Tibial artery (tissue), 4 donors: ENCODE data around the gene IRAK4.

Source experiments
- DNase-seq, 2 donors: peaks; one replicate each; pipeline ENCODE4 v3.0.0-alpha.2; 2019
- H3K27ac ChIP-seq, 2 donors: fragments of 200-600 bp; sonication (generic) in 1 of 2; 1 replicate in 1 of 2; 2 replicates in 1 of 2; pipeline ENCODE4 v1.5.1; 2018 to 2019; ENCODE audit warnings: mild to moderate bottlenecking in 1 of 2
- H3K27me3 ChIP-seq, 2 donors: fragments of 200-600 bp; sonication (generic) in 1 of 2; one replicate each; pipeline versions ENCODE4 v1.5.1 to v1.6.0; 2016 to 2019
- H3K36me3 ChIP-seq, 3 donors: fragments of 200-600 bp; sonication (generic) in 2 of 3; one replicate each; pipeline ENCODE4 v1.5.1; 2016 to 2019; ENCODE audit warnings: mild to moderate bottlenecking in 2 of 3
- H3K4me1 ChIP-seq, 4 donors: fragments of 200-600 bp; sonication (generic) in 2 of 4; 1 replicate in 3 of 4; 2 replicates in 1 of 4; pipeline ENCODE4 v1.5.1; 2016 to 2019
- H3K4me3 ChIP-seq, 2 donors: fragments of 200-600 bp; sonication (generic) in 1 of 2; 1 replicate in 1 of 2; 2 replicates in 1 of 2; pipeline ENCODE4 v1.5.1; 2018 to 2019; ENCODE audit warnings: mild to moderate bottlenecking in 2 of 2
- H3K9me3 ChIP-seq, 3 donors: fragments of 200-600 bp; sonication (generic) in 1 of 3; one replicate each; pipeline ENCODE4 v1.5.1; 2016 to 2019
- CTCF ChIP-seq, 2 experiments: fragments of 200-600 bp in 1 of 2; fragments of 450-650 bp in 1 of 2; IDR thresholded peaks; one replicate each; pipeline ENCODE4 v1.5.1; 2017 to 2019; ENCODE audit warnings: antibody characterized with exemption in 2 of 2, mild to moderate bottlenecking in 1 of 2, moderate library complexity in 1 of 2
- intact Hi-C: fragments of 100-400 bp; cut with DNase I; formaldehyde crosslinking; loops from one replicate; pipeline ENCODE4 v1.15.0; 2023; ENCODE audit warnings: low total_unique reads

The IRAK4 gene

GRCh38 chr12:43763769-43764168, 5.0 kb downstream of the IRAK4 start:
- no peak for TF ChIP-seq CTCF (IDR thresholded peaks at IDR 0.05)
- Histone ChIP-seq H3K27ac (no peak overlapping the region), H3K4me1 (peaks cover 0 to 19% (median 14%) of the 10 kb centered on the region in 4 donors), H3K27me3 (no peaks in the 10 kb centered on the region), H3K4me3 (no peak overlapping the region), H3K9me3 (no peaks in the 10 kb centered on the region), H3K36me3 (peaks cover 1 to 16% (median 8%) of the 10 kb centered on the region in 3 donors)
- intact Hi-C loops = no loop called here
- no peak for DNase-seq

- H3K9me3 ChIP-seq = no peaks in the 10 kb centered on the region
- H3K27ac ChIP-seq = no peak overlapping the region
- no peak for DNase-seq
- H3K27me3 ChIP-seq = no peaks in the 10 kb centered on the region
- H3K4me1 ChIP-seq = peaks cover 0 to 16% (median 13%) of the 10 kb centered on the region in 4 donors
- intact Hi-C loops = no loop called here
- no peak overlapping the region for H3K4me3 ChIP-seq
- peaks cover 8 to 24% (median 15%) of the 10 kb centered on the region in 3 donors for H3K36me3 ChIP-seq
- no peak for TF ChIP-seq CTCF (IDR thresholded peaks at IDR 0.05)
Measured at GRCh38 chr12:43764528-43764927, 5.8 kb downstream of the IRAK4 start.

GRCh38 chr12:43766291-43766690, 7.5 kb downstream of the IRAK4 start:
- Histone ChIP-seq H3K4me1 (no peaks in the 10 kb centered on the region), H3K36me3 (peaks cover 18 to 40% (median 27%) of the 10 kb centered on the region in 3 donors), H3K9me3 (no peaks in the 10 kb centered on the region), H3K27me3 (no peaks in the 10 kb centered on the region), H3K27ac (no peak overlapping the region), H3K4me3 (no peak overlapping the region)
- no peak for TF ChIP-seq CTCF (IDR thresholded peaks at IDR 0.05)
- intact Hi-C loops = no loop called here
- no peak for DNase-seq

GRCh38 chr12:43776498-43776897, 17.7 kb downstream of the IRAK4 start:
- Histone ChIP-seq H3K36me3 (peaks cover 58 to 77% (median 63%) of the 10 kb centered on the region in 3 donors), H3K4me3 (no peak overlapping the region), H3K4me1 (no peaks in the 10 kb centered on the region), H3K27ac (no peak overlapping the region), H3K27me3 (no peaks in the 10 kb centered on the region), H3K9me3 (no peaks in the 10 kb centered on the region)
- peak in 1 of 2 experiments; percentile 15 for TF ChIP-seq CTCF (IDR thresholded peaks at IDR 0.05)
- intact Hi-C loops = loop anchor here (10.0 kb wide), 1 partner anchor 108 kb away; no protein-coding TSS in a partner anchor
- no peak for DNase-seq

- no peaks in the 10 kb centered on the region for H3K27me3 ChIP-seq
- no peak overlapping the region for H3K4me3 ChIP-seq
- DNase-seq = no peak
- peaks cover 48 to 64% (median 61%) of the 10 kb centered on the region in 3 donors for H3K36me3 ChIP-seq
- H3K9me3 ChIP-seq = no peaks in the 10 kb centered on the region
- intact Hi-C loops = no loop called here
- no peak for TF ChIP-seq CTCF (IDR thresholded peaks at IDR 0.05)
- no peak overlapping the region for H3K27ac ChIP-seq
- no peaks in the 10 kb centered on the region for H3K4me1 ChIP-seq
Measured at GRCh38 chr12:43786899-43787693, 28.3 kb downstream of the IRAK4 start.
